GM12801 (cell line): Measurements from ENCODE around the gene P2RX3.

Source experiments
- TF ChIP-seq, protein P1 (sequence below): IDR thresholded peaks from one replicate; pipeline ENCODE4 v1.5.1; 2011; ENCODE audit warnings: control low read depth; ENCODE audit not compliant: insufficient read length; ENCODE audit errors: extremely low read depth

P2RX3 gene

DNA sequence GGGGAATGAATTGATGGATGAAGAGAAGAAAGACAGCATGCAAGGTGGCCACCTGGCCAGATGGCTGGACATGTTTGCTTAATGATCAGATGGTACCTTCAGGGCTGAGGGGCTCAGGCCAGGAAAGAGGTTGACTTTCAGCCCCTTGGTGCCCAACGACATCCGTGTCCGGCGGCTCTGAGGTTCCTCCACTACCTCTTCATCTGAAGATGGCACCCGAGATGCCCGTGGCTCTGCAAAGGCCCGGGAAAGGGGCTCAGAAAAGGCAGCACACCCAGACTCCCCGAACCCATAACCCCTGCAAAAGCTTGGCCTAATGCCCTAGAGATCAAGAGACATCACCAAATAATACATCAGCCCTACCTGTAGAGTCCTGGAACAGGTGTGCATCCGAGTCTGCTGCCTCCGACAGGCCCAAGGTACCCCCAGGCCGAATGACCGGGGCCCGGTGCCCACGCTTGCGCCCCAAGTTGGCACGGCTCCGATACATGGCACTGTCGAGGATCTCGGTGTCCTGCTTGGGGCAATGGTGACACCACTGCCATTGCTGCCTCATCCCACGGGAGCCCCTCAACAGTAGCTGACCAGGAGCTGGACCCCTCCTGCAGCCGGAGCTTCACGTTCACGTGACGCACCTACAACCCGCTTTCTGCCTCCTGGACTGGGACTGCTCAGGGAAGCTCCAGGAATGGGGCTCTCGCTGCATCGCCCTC is 36.3 kb upstream of the P2RX3 start:
- TF ChIP-seq, protein P1, sequence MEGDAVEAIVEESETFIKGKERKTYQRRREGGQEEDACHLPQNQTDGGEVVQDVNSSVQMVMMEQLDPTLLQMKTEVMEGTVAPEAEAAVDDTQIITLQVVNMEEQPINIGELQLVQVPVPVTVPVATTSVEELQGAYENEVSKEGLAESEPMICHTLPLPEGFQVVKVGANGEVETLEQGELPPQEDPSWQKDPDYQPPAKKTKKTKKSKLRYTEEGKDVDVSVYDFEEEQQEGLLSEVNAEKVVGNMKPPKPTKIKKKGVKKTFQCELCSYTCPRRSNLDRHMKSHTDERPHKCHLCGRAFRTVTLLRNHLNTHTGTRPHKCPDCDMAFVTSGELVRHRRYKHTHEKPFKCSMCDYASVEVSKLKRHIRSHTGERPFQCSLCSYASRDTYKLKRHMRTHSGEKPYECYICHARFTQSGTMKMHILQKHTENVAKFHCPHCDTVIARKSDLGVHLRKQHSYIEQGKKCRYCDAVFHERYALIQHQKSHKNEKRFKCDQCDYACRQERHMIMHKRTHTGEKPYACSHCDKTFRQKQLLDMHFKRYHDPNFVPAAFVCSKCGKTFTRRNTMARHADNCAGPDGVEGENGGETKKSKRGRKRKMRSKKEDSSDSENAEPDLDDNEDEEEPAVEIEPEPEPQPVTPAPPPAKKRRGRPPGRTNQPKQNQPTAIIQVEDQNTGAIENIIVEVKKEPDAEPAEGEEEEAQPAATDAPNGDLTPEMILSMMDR: no peak

- TF ChIP-seq, protein P1: no peak
Measured at GRCh38 chr11:57302489-57302888, 35.7 kb upstream of the P2RX3 start.

DNA sequence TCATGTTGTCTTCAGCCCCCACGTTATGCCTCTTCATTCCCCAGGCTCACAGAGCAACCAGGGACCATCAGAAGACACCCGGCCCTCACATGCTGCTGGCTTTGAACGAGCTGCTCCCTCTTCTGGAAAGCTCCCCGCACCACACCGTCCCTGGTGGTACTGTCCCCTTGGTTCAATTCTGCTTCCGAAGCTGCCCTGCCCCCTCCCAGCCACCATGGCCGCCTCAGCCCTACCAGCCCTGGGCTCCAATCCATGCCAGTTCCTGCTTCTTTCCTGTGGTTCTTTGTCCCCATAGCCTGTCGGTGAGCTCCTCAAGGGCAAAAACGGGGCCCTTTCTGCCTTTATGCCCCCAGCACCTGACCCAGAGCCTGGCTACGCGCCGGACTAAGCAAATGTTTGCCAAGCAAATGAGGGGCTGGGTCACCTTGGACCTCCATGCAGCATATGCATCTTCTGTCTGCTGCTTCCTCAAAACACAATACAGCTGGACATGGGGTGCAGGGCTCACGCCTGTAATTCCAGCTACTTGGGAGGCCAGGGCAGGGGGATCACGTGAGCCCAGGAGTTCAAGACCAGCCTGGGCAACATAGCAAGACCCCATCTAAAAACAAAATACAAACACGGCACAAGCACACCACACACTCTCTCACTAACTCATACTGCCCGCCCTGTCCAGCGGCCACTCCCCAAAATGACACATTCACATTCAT is 34.7 kb upstream of the P2RX3 start:
- TF ChIP-seq, protein P1: no peak

DNA sequence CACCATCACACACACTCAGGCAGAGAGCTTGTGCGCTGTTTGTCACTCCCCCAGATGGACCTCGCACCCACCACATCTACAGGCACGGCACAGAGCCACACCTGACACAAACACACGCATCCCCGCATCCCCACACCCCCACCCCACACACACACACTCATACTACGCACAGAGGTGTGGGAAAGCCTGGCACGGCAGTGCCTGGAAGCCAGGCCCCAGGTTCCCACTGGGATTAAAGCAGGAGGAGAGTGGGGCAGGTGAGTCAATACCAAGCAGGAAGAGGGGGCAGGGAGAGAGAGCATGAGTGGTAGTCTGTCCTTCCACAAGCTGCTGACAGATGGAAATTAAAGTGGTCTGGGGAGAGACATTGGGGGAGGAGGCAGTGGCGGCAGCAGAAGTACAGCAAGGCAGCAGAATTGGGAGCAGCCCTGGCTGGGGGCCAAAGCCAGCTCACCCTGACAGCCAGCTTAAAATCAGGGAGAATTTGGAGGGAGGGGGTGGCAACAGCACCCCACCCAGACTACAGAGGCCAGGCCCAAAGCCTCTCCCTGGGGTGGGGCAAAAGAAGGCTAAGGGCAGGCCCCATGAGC is 34.1 kb upstream of the P2RX3 start:
- TF ChIP-seq, protein P1: no peak

DNA sequence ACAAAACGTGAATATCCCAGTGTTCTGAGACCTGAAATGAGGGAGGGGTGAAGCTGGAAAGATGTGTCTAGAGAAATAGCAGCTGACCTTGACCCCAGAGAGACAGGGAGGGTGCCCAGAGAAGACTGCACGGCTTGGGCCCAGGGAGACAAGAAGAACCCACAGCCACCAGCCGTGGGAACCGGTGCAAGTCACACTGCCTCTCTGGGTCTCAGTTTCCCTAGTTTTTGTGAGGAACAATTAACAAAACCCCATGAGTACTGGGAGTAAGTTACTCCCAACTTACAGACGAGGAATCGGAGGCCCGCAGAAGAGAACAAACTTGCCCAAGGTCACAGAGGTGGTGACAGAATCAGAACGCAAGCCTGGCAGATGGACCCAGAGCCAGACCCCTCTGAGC is 32.6 kb upstream of the P2RX3 start:
- TF ChIP-seq, protein P1: no peak

DNA sequence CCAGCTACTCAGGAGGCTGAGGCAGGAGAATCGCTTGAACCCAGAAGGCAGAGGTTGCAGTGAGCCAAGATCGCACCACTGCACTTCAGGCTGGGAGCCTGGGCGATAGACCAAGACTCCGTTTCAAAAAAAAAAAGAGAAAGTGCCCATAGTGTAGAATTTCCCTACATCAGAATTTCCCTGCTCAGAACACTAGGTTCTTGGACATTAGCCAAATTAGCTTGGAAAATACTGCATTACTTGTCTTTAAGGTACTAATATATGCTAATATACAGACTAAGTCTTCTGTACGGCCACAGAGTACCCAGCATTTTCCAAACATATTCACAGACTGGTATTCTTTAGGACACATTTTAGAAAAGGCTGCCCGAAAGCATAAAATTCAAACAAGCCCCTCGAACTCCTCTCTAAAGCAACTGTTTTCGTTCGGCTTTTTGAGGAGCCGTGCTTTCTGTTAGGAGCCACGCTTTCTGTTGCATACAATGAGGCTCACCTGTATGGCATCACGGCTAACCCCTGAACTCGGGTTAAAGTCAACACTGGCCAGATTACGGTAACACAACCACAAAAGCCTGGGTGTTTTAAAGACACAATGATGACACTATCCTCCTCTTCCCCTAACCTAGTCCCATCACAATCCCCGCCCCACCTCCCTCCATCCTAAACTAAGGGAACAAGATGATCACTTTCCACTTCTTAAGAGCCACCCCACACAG is 31.8 kb upstream of the P2RX3 start:
- TF ChIP-seq, protein P1: no peak
